Measurements from ENCODE around the gene UIMC1. TPM values are rescaled to one million over a fixed set of nuclear protein-coding genes. Genes with fewer than 3 reads are reported as not detected.

UIMC1 gene
- total and polyA plus RNA-seq, 2 donors: 44.4 to 51.8 TPM

GRCh38 chr5:176883700-176884570 is 122.6 kb downstream of the UIMC1 start:
- 96% methylated on average over 17 of the region's 17 CpGs for WGBS
- H3K9me3 ChIP-seq (ENCODE audit: control insufficient read depth in 2 of 2, insufficient read depth in 1 of 2, low read length in 1 of 2): no peaks in the 10 kb centered on the region
- no peaks in the 10 kb centered on the region for H3K36me3 ChIP-seq (ENCODE audit: control insufficient read depth in 2 of 2, insufficient read depth in 2 of 2, low read length in 1 of 2)
- no peak overlapping the region for H3K4me3 ChIP-seq (ENCODE audit: low read length in 2 of 2)
- H3K27me3 ChIP-seq (ENCODE audit: control insufficient read depth in 2 of 2, insufficient read depth in 1 of 2, low read length in 1 of 2): no peaks in the 10 kb centered on the region
- H3K4me1 ChIP-seq (ENCODE audit: control insufficient read depth in 2 of 2, insufficient read depth in 2 of 2, low read length in 2 of 2): no peaks in the 10 kb centered on the region
- H3K27ac ChIP-seq (ENCODE audit: low read depth in 1 of 2, low read length in 1 of 2): no peak overlapping the region
- DNase-seq (ENCODE audit: low read depth in 6 of 9, low spot score in 9 of 9): no peak

- WGBS: 73% methylated on average over 6 of the region's 6 CpGs
- no peak for DNase-seq (ENCODE audit: low read depth in 6 of 9, low spot score in 9 of 9)
- Histone ChIP-seq H3K27me3 (ENCODE audit: control insufficient read depth in 2 of 2, insufficient read depth in 1 of 2, low read length in 1 of 2) (peaks cover 0 to 5% of the 10 kb centered on the region in 2 donors), H3K4me1 (ENCODE audit: control insufficient read depth in 2 of 2, insufficient read depth in 2 of 2, low read length in 2 of 2) (no peaks in the 10 kb centered on the region), H3K27ac (ENCODE audit: low read depth in 1 of 2, low read length in 1 of 2) (no peak overlapping the region), H3K4me3 (ENCODE audit: low read length in 2 of 2) (no peak overlapping the region), H3K36me3 (ENCODE audit: control insufficient read depth in 2 of 2, insufficient read depth in 2 of 2, low read length in 1 of 2) (no peaks in the 10 kb centered on the region), H3K9me3 (ENCODE audit: control insufficient read depth in 2 of 2, insufficient read depth in 1 of 2, low read length in 1 of 2) (no peaks in the 10 kb centered on the region)
Measured at GRCh38 chr5:176882567-176882903, 124.0 kb downstream of the UIMC1 start.

- Histone ChIP-seq H3K9me3 (ENCODE audit: control insufficient read depth in 2 of 2, insufficient read depth in 1 of 2, low read length in 1 of 2) (no peaks in the 10 kb centered on the region), H3K4me3 (ENCODE audit: low read length in 2 of 2) (no peak overlapping the region), H3K36me3 (ENCODE audit: control insufficient read depth in 2 of 2, insufficient read depth in 2 of 2, low read length in 1 of 2) (no peaks in the 10 kb centered on the region), H3K27ac (ENCODE audit: low read depth in 1 of 2, low read length in 1 of 2) (no peak overlapping the region), H3K4me1 (ENCODE audit: control insufficient read depth in 2 of 2, insufficient read depth in 2 of 2, low read length in 2 of 2) (no peaks in the 10 kb centered on the region), H3K27me3 (ENCODE audit: control insufficient read depth in 2 of 2, insufficient read depth in 1 of 2, low read length in 1 of 2) (peaks cover 0 to 10% of the 10 kb centered on the region in 2 donors)
- 95% methylated on average over 25 of the region's 25 CpGs for WGBS
- no peak for DNase-seq (ENCODE audit: low read depth in 6 of 9, low spot score in 9 of 9)
Measured at GRCh38 chr5:176881816-176882566, 124.6 kb downstream of the UIMC1 start.

DNA sequence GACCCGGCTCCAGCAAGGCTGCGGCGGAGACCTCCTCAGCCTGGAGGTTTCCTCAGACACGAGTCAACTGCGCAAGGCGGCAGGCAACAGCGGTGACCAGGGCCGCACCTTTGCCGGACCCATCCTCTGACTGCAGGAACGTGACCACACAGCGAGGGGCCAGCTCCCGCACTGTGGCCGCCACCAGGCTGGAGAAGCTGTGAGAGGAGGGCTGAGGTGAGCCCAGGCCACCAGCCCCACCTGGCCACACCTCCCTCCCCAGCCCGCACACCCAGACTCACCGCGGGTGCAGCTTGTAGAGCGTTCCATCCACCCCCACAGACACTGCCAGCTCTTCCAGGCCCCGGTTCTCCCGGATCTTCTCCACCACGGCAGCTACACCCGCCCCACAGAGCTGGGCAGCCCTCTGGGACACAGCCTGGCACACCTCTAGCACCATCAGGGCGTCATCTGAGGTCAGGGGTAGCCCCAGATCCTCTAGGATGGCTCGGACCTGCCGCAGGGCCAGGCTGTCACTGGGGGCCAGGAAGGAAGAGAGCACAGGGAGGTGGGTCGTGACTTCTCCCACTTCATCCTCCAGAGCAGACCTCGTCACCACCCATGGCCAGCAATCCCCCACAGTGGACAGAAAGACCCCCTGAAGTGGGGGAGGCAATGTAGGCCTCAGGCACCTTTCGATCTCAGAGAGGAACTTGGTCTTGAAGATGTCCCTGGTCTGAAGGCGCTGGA is 125.4 kb downstream of the UIMC1 start:
- Histone ChIP-seq H3K9me3 (ENCODE audit: control insufficient read depth in 2 of 2, insufficient read depth in 1 of 2, low read length in 1 of 2) (no peaks in the 10 kb centered on the region), H3K27ac (ENCODE audit: low read depth in 1 of 2, low read length in 1 of 2) (no peak overlapping the region), H3K4me1 (ENCODE audit: control insufficient read depth in 2 of 2, insufficient read depth in 2 of 2, low read length in 2 of 2) (no peaks in the 10 kb centered on the region), H3K4me3 (ENCODE audit: low read length in 2 of 2) (no peak overlapping the region), H3K36me3 (ENCODE audit: control insufficient read depth in 2 of 2, insufficient read depth in 2 of 2, low read length in 1 of 2) (no peaks in the 10 kb centered on the region), H3K27me3 (ENCODE audit: control insufficient read depth in 2 of 2, insufficient read depth in 1 of 2, low read length in 1 of 2) (peaks cover 2 to 18% of the 10 kb centered on the region in 2 donors)
- WGBS: 96% methylated on average over 28 of the region's 28 CpGs
- no peak for DNase-seq (ENCODE audit: low read depth in 6 of 9, low spot score in 9 of 9)

DNA sequence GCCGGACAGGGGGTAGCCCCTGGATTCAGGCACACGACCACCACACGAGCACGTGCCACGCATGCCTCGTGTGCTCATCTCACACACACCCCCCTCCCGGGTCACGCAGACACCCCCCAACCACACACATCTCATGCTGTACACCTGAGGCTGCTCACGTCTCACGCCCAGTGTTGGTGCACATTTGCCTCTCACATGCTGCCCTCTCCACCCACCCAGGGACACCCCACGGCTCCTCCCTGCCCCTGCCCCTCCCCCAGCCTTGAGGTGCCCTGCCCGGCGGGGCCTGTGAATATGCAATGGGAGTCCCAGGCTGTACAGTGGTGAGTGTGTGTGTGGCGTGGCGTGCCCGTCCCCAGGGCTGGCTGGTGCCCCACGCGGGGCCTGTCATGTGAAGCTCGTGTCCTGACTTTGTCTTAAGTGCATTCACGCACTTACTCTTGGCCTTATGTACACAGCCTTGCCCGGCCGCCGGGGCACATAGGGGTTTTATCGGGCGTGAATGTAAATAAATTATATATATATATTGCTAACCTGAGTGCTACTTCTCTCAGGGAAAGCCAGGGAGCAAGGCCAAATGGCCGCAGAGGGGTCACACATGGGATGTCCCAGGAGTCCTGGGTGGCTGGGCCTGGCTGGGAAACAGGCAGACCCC is 126.1 kb downstream of the UIMC1 start:
- H3K36me3 ChIP-seq (ENCODE audit: control insufficient read depth in 2 of 2, insufficient read depth in 2 of 2, low read length in 1 of 2): no peaks in the 10 kb centered on the region
- DNase-seq (ENCODE audit: low read depth in 6 of 9, low spot score in 9 of 9): no peak
- peaks cover 6 to 25% of the 10 kb centered on the region in 2 donors for H3K27me3 ChIP-seq (ENCODE audit: control insufficient read depth in 2 of 2, insufficient read depth in 1 of 2, low read length in 1 of 2)
- no peaks in the 10 kb centered on the region for H3K9me3 ChIP-seq (ENCODE audit: control insufficient read depth in 2 of 2, insufficient read depth in 1 of 2, low read length in 1 of 2)
- no peak overlapping the region for H3K27ac ChIP-seq (ENCODE audit: low read depth in 1 of 2, low read length in 1 of 2)
- H3K4me3 ChIP-seq (ENCODE audit: low read length in 2 of 2): no peak overlapping the region
- H3K4me1 ChIP-seq (ENCODE audit: control insufficient read depth in 2 of 2, insufficient read depth in 2 of 2, low read length in 2 of 2): no peaks in the 10 kb centered on the region
- WGBS: 97% methylated on average over 26 of the region's 26 CpGs

DNA sequence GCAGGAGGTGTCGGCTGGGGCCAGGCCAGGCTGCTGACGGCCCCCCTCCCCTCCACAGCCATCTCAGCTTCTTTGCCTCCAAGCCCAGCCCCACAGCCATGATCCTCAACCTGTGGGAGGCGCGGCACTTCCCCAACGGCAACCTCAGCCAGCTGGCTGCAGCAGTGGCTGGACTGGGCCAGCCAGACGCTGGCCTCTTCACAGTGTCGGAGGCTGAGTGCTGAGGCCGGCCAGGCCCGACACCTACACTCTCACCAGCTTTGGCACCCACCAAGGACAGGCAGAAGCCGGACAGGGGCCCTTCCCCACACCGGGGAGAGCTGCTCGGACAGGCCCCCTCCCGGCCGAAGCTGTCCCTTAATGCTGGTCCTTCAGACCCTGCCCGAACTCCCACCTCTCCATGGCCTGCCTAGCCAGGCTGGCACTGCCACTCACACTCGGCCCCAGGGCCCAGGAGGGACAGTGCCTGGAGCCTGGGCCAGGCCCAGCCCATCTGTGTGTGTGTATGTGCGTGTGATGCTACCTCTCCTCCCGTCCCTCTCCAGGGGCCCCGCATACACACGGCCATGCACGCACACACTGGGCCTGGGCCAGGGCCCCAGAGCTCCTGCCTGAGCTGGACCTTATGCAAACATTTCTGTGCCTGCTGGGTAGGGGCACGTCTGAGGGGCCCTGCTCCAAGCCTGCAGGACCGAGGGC is 126.8 kb downstream of the UIMC1 start:
- 91% methylated on average over 23 of the region's 23 CpGs for WGBS

GRCh38 chr5:176878906-176879662 is 127.5 kb downstream of the UIMC1 start:
- DNase-seq (ENCODE audit: low read depth in 6 of 9, low spot score in 9 of 9): no peak
- peaks cover 9 to 39% of the 10 kb centered on the region in 2 donors for H3K27me3 ChIP-seq (ENCODE audit: control insufficient read depth in 2 of 2, insufficient read depth in 1 of 2, low read length in 1 of 2)
- no peaks in the 10 kb centered on the region for H3K9me3 ChIP-seq (ENCODE audit: control insufficient read depth in 2 of 2, insufficient read depth in 1 of 2, low read length in 1 of 2)
- 90% methylated on average over 23 of the region's 23 CpGs for WGBS
- no peak overlapping the region for H3K4me3 ChIP-seq (ENCODE audit: low read length in 2 of 2)
- H3K4me1 ChIP-seq (ENCODE audit: control insufficient read depth in 2 of 2, insufficient read depth in 2 of 2, low read length in 2 of 2): no peaks in the 10 kb centered on the region
- H3K27ac ChIP-seq (ENCODE audit: low read depth in 1 of 2, low read length in 1 of 2): no peak overlapping the region
- H3K36me3 ChIP-seq (ENCODE audit: control insufficient read depth in 2 of 2, insufficient read depth in 2 of 2, low read length in 1 of 2): no peaks in the 10 kb centered on the region

More for the DNA sequence above, 126.8 kb downstream of the UIMC1 start:
- DNase-seq (ENCODE audit: low read depth in 6 of 9, low spot score in 9 of 9): no peak
- no peak overlapping the region for H3K4me3 ChIP-seq (ENCODE audit: low read length in 2 of 2)
- H3K27me3 ChIP-seq (ENCODE audit: control insufficient read depth in 2 of 2, insufficient read depth in 1 of 2, low read length in 1 of 2): peaks cover 8 to 32% of the 10 kb centered on the region in 2 donors
- H3K36me3 ChIP-seq (ENCODE audit: control insufficient read depth in 2 of 2, insufficient read depth in 2 of 2, low read length in 1 of 2): no peaks in the 10 kb centered on the region
- no peak overlapping the region for H3K27ac ChIP-seq (ENCODE audit: low read depth in 1 of 2, low read length in 1 of 2)
- no peaks in the 10 kb centered on the region for H3K9me3 ChIP-seq (ENCODE audit: control insufficient read depth in 2 of 2, insufficient read depth in 1 of 2, low read length in 1 of 2)
- H3K4me1 ChIP-seq (ENCODE audit: control insufficient read depth in 2 of 2, insufficient read depth in 2 of 2, low read length in 2 of 2): no peaks in the 10 kb centered on the region

DNA sequence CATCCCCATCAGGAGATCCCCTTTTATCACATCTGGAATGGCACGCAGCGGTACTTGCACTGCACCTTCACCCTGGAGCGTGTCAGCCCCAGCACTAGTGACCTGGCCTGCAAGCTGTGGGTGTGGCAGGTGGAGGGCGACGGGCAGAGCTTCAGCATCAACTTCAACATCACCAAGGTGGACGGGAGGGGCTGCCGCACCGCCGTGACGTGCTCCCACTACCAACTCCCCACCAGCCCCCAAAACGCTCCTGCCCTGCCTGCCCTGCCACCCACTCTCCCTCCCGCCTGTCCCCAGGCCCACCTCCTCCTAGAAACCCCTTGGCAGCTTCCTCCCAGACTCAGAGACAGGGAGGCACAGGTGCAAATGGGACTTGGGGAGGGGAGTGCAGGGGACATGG is 128.1 kb downstream of the UIMC1 start:
- DNase-seq (ENCODE audit: low read depth in 6 of 9, low spot score in 9 of 9): no peak
- peaks cover 9 to 46% of the 10 kb centered on the region in 2 donors for H3K27me3 ChIP-seq (ENCODE audit: control insufficient read depth in 2 of 2, insufficient read depth in 1 of 2, low read length in 1 of 2)
- H3K4me1 ChIP-seq (ENCODE audit: control insufficient read depth in 2 of 2, insufficient read depth in 2 of 2, low read length in 2 of 2): no peaks in the 10 kb centered on the region
- H3K36me3 ChIP-seq (ENCODE audit: control insufficient read depth in 2 of 2, insufficient read depth in 2 of 2, low read length in 1 of 2): no peaks in the 10 kb centered on the region
- no peak overlapping the region for H3K27ac ChIP-seq (ENCODE audit: low read depth in 1 of 2, low read length in 1 of 2)
- no peaks in the 10 kb centered on the region for H3K9me3 ChIP-seq (ENCODE audit: control insufficient read depth in 2 of 2, insufficient read depth in 1 of 2, low read length in 1 of 2)
- WGBS: 95% methylated on average over 12 of the region's 12 CpGs
- no peak overlapping the region for H3K4me3 ChIP-seq (ENCODE audit: low read length in 2 of 2)
